IMR-90 (cell line): ENCODE measurements around the gene ZNF19. TPM values are rescaled to one million over a fixed set of nuclear protein-coding genes. Genes with fewer than 3 reads are reported as not detected.

ENCODE experiments used
- ATAC-seq: fragments of 200-7000 bp; cut with Tn5 transposase; 2 replicates; pipeline ENCODE4 v1.9.1; 2020; ENCODE audit warnings: low read depth, mild to moderate bottlenecking, moderate library complexity
- BruUV-seq: library from RNA; stranded (reverse); fragments of 400-500 nt; replicated peaks from 2 replicates; lab custom pipeline; 2021; lab: Mats Ljungman, UMichigan
- CTCF ChIA-PET: fragments of 300-600 bp; formaldehyde crosslinking; extraction: SDS; loops from one replicate; lab custom pipeline; 2021; ENCODE audit warnings: antibody characterized with exemption; lab: Yijun Ruan, JAX
- POLR2A ChIA-PET: fragments of 300-600 bp; sonication (Branson Sonifier 250); formaldehyde crosslinking; loops from one replicate; lab custom pipeline; 2022; ENCODE audit warnings: antibody characterized with exemption; ENCODE audit not compliant: unreplicated experiment; lab: Charles Lee
- DNase-seq: peaks from one replicate; pipeline ENCODE4 v3.0.0; 2013
- H2AFZ ChIP-seq: replicated peaks from 2 replicates; pipeline ENCODE3; 2013; ENCODE audit warnings: low read length, mild to moderate bottlenecking; ENCODE audit not compliant: poor library complexity
- H2AK5ac ChIP-seq: 2 replicates; pipeline ENCODE4 v1.6.1; 2013; ENCODE audit warnings: low read depth, low read length, inconsistent platforms
- H2AK9ac ChIP-seq: replicated peaks from 2 replicates; pipeline ENCODE3; 2013; ENCODE audit warnings: mild to moderate bottlenecking, low read depth, low read length, moderate library complexity; ENCODE audit not compliant: poor library complexity
- H2BK120ac ChIP-seq: 2 replicates; pipeline ENCODE4 v1.6.1; 2013; ENCODE audit warnings: low read depth, low read length, inconsistent platforms
- H2BK15ac ChIP-seq: 3 replicates; pipeline ENCODE4 v1.6.1; 2013; ENCODE audit warnings: low read depth, low read length, inconsistent platforms
- H2BK20ac ChIP-seq: 2 replicates; pipeline ENCODE4 v1.6.1; 2013; ENCODE audit warnings: low read depth, mild to moderate bottlenecking, inconsistent platforms, low read length, moderate library complexity
- H2BK5ac ChIP-seq: 2 replicates; pipeline ENCODE4 v1.6.1; 2013; ENCODE audit warnings: mild to moderate bottlenecking, low read depth, low read length, inconsistent platforms; ENCODE audit not compliant: poor library complexity, severe bottlenecking
- H3K14ac ChIP-seq: replicated peaks from 2 replicates; pipeline ENCODE4 v1.6.1; 2013; ENCODE audit warnings: low read depth, low read length, inconsistent platforms
- H3K18ac ChIP-seq: 2 replicates; pipeline ENCODE4 v1.6.1; 2013; ENCODE audit warnings: low read depth, low read length, control low read depth
- H3K23ac ChIP-seq: 2 replicates; pipeline ENCODE4 v1.6.1; 2013; ENCODE audit warnings: low read depth, low read length, inconsistent platforms
- H3K27ac ChIP-seq: 2 replicates; pipeline ENCODE4 v1.5.1; 2013; ENCODE audit warnings: mild to moderate bottlenecking, control low read depth, low read length; ENCODE audit not compliant: insufficient read depth
- H3K27me3 ChIP-seq: 2 replicates; pipeline ENCODE4 v1.6.1; 2013; ENCODE audit warnings: low read length; ENCODE audit not compliant: control insufficient read depth, insufficient read depth
- H3K36me3 ChIP-seq: 2 replicates; pipeline ENCODE4 v1.6.1; 2013; ENCODE audit warnings: low read length, mixed read lengths; ENCODE audit not compliant: control insufficient read depth, insufficient read depth
- H3K4ac ChIP-seq: 2 replicates; pipeline ENCODE4 v1.6.1; 2013; ENCODE audit warnings: low read depth, low read length, inconsistent platforms
- H3K4me1 ChIP-seq: 2 replicates; pipeline ENCODE4 v1.6.1; 2013; ENCODE audit warnings: low read length, mixed read lengths; ENCODE audit not compliant: control insufficient read depth, insufficient read depth
- H3K4me2 ChIP-seq: 2 replicates; pipeline ENCODE4 v1.6.1; 2013; ENCODE audit warnings: low read depth, mild to moderate bottlenecking, control low read depth, low read length, moderate library complexity
- H3K4me3 ChIP-seq: 2 replicates; pipeline ENCODE4 v1.5.1; 2013; ENCODE audit warnings: low read depth, mild to moderate bottlenecking, control low read depth, low read length, moderate library complexity; ENCODE audit not compliant: insufficient read depth
- H3K56ac ChIP-seq: 2 replicates; pipeline ENCODE4 v1.6.1; 2013; ENCODE audit warnings: low read length, inconsistent platforms; ENCODE audit not compliant: insufficient read depth; ENCODE audit errors: extremely low read depth
- H3K79me1 ChIP-seq, 2 experiments: 2 replicates each; pipeline ENCODE4 v1.6.1; 2013; ENCODE audit warnings: low read length in 2 of 2, inconsistent platforms in 1 of 2, low read depth in 1 of 2
- H3K9ac ChIP-seq: 2 replicates; pipeline ENCODE4 v1.6.1; 2013; ENCODE audit warnings: low read depth, low read length, control low read depth
- H3K9me1 ChIP-seq: 2 replicates; pipeline ENCODE4 v1.6.1; 2013; ENCODE audit warnings: low read length, inconsistent platforms; ENCODE audit not compliant: insufficient read depth
- H3K9me3 ChIP-seq: 2 replicates; pipeline ENCODE4 v1.6.1; 2013; ENCODE audit warnings: low read length; ENCODE audit not compliant: control insufficient read depth, insufficient read depth
- H4K20me1 ChIP-seq: 2 replicates; pipeline ENCODE4 v1.6.1; 2013; ENCODE audit warnings: low read length, inconsistent platforms; ENCODE audit not compliant: insufficient read depth
- H4K5ac ChIP-seq: 2 replicates; pipeline ENCODE4 v1.6.1; 2013; ENCODE audit warnings: mild to moderate bottlenecking, low read depth, low read length, control low read depth
- H4K8ac ChIP-seq, 2 experiments: 2 replicates each; pipeline ENCODE4 v1.6.1; 2013; ENCODE audit warnings: low read depth in 2 of 2, low read length in 2 of 2, control low read depth in 1 of 2, inconsistent platforms in 1 of 2
- H4K91ac ChIP-seq: 2 replicates; pipeline ENCODE4 v1.6.1; 2013; ENCODE audit warnings: low read depth, low read length, inconsistent platforms; ENCODE audit not compliant: insufficient read depth
- BHLHE40 ChIP-seq: fragments of 150-350 bp; IDR thresholded peaks from 2 replicates; pipeline ENCODE4 v1.6.1; 2016; ENCODE audit warnings: mild to moderate bottlenecking, low read depth, low read length
- CEBPB ChIP-seq: IDR thresholded peaks from 2 replicates; pipeline ENCODE4 v1.6.1; 2012; ENCODE audit warnings: low read depth, low read length, improper control_type of control experiment
- CHD1 ChIP-seq: IDR thresholded peaks from 2 replicates; pipeline ENCODE4 v1.6.1; 2012; ENCODE audit warnings: low read depth, low read length, improper control_type of control experiment
- FOS ChIP-seq: fragments of 150-350 bp; IDR thresholded peaks from 2 replicates; pipeline ENCODE4 v1.6.1; 2016; ENCODE audit warnings: low read depth, low read length
- MAFK ChIP-seq: IDR thresholded peaks from 2 replicates; pipeline ENCODE4 v1.6.1; 2012; ENCODE audit warnings: low read depth, low read length, improper control_type of control experiment
- MAZ ChIP-seq: IDR thresholded peaks from 2 replicates; pipeline ENCODE4 v1.6.1; 2012; ENCODE audit warnings: low read depth, mild to moderate bottlenecking, low read length, improper control_type of control experiment, moderate library complexity, borderline replicate concordance
- MXI1 ChIP-seq: IDR thresholded peaks from 2 replicates; pipeline ENCODE4 v1.6.1; 2012; ENCODE audit warnings: low read depth, mild to moderate bottlenecking, low read length, moderate library complexity, borderline replicate concordance
- NFE2L2 ChIP-seq: fragments of 150-350 bp; IDR thresholded peaks from 2 replicates; pipeline ENCODE4 v1.6.1; 2016; ENCODE audit warnings: low read depth, mild to moderate bottlenecking, low read length
- POLR2A ChIP-seq: IDR thresholded peaks from 2 replicates; pipeline ENCODE4 v1.6.1; 2012; ENCODE audit warnings: mild to moderate bottlenecking, low read depth, low read length
- RAD21 ChIP-seq: IDR thresholded peaks from 2 replicates; pipeline ENCODE4 v1.6.1; 2012; ENCODE audit warnings: low read length, improper control_type of control experiment
- RCOR1 ChIP-seq: IDR thresholded peaks from 2 replicates; pipeline ENCODE4 v1.6.1; 2012; ENCODE audit warnings: mild to moderate bottlenecking, low read length, improper control_type of control experiment; ENCODE audit not compliant: insufficient replicate concordance
- RFX5 ChIP-seq: IDR thresholded peaks from 2 replicates; pipeline ENCODE4 v1.8.0; 2012; ENCODE audit warnings: low read depth, mild to moderate bottlenecking, low read length, moderate library complexity
- SMC3 ChIP-seq: fragments of 150-350 bp; IDR thresholded peaks from 2 replicates; pipeline ENCODE4 v1.6.1; 2016; ENCODE audit warnings: low read depth, mild to moderate bottlenecking, antibody characterized with exemption, low read length, moderate library complexity
- dilution Hi-C: fragments of 300-500 bp; cut with HindIII; formaldehyde crosslinking; loops from one replicate; pipeline ENCODE4 v1.14.3; 2018; ENCODE audit warnings: low sequenced_read_pairs; ENCODE audit not compliant: unreplicated experiment
- in situ Hi-C: fragments of 300-500 bp; cut with MboI; formaldehyde crosslinking; loops from 3 replicates; pipeline ENCODE4 v1.14.3; 2019; ENCODE audit warnings: low sequenced_read_pairs, inconsistent platforms, mixed read lengths
- intact Hi-C: fragments of 100-400 bp; cut with micrococcal nuclease; formaldehyde crosslinking; loops from 2 replicates; pipeline ENCODE4 v1.10.0; 2022
- polyA plus RNA-seq, 3 experiments: library from polyadenylated mRNA; depleted of rRNA; stranded (reverse); fragments of >200 nt; gene quantifications; 2 replicates each; pipeline ENCODE4 v1.2.3, GENCODE V29; 2012; ENCODE audit warnings: low replicate concordance in 1 of 3
- total RNA-seq: library from RNA; depleted of rRNA; stranded (reverse); fragments of >200 nt; gene quantifications from 2 replicates; pipeline ENCODE4 v1.2.3, GENCODE V29; 2012
- TF ChIP-seq, protein P1 (sequence below): conservative IDR thresholded peaks from 2 replicates; pipeline ENCODE4 v1.5.1; 2012; ENCODE audit warnings: mild to moderate bottlenecking, low read depth, low read length, improper control_type of control experiment
- TF ChIP-seq, protein P2 (sequence below): fragments of 150-350 bp; IDR thresholded peaks from 2 replicates; pipeline ENCODE4 v1.6.1; 2016; ENCODE audit warnings: low read depth, mild to moderate bottlenecking, low read length, moderate library complexity, borderline replicate concordance
- TF ChIP-seq, protein P3 (sequence below): fragments of 150-350 bp; IDR thresholded peaks from 2 replicates; pipeline ENCODE4 v1.6.1; 2017; ENCODE audit warnings: mild to moderate bottlenecking, antibody characterized with exemption, low read length, low read depth

The ZNF19 gene
- total and polyA plus RNA-seq, 2 of the 4 experiments (the other 2 are of a cell fraction) = 0.89 to 2.9 TPM

DNA sequence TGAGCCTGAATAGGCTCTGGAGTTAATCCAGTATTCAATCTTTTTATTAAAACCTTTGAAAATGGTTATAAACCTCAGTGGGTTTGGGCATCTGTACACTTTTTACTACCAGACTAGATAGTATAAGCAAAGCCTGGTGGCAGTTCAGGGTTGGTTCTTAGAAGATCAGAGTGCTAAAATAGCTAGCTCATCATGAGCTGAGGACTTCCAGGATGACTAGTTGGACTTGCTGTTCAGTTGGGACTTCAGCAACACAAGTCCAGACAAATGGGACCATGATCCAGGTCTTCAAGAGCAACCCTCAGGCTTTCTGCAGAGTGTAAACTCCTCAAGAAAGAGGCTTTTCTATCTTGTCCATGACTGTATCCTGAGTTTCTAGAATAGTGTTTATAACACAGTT lies 1.2 kb upstream of the ZNF19 start:
- H3K18ac ChIP-seq = no peak overlapping the region
- in situ Hi-C loops (loop anchor here (25.0 kb wide), 1 partner anchor 703 kb away; no protein-coding TSS in a partner anchor), intact Hi-C loops (loop anchor here (10.0 kb wide), 1 partner anchor 124 kb away; no protein-coding TSS in a partner anchor), dilution Hi-C loops (no loop called here)
- TF ChIP-seq, protein P1, sequence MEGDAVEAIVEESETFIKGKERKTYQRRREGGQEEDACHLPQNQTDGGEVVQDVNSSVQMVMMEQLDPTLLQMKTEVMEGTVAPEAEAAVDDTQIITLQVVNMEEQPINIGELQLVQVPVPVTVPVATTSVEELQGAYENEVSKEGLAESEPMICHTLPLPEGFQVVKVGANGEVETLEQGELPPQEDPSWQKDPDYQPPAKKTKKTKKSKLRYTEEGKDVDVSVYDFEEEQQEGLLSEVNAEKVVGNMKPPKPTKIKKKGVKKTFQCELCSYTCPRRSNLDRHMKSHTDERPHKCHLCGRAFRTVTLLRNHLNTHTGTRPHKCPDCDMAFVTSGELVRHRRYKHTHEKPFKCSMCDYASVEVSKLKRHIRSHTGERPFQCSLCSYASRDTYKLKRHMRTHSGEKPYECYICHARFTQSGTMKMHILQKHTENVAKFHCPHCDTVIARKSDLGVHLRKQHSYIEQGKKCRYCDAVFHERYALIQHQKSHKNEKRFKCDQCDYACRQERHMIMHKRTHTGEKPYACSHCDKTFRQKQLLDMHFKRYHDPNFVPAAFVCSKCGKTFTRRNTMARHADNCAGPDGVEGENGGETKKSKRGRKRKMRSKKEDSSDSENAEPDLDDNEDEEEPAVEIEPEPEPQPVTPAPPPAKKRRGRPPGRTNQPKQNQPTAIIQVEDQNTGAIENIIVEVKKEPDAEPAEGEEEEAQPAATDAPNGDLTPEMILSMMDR = no peak
- TF ChIP-seq, protein P2, sequence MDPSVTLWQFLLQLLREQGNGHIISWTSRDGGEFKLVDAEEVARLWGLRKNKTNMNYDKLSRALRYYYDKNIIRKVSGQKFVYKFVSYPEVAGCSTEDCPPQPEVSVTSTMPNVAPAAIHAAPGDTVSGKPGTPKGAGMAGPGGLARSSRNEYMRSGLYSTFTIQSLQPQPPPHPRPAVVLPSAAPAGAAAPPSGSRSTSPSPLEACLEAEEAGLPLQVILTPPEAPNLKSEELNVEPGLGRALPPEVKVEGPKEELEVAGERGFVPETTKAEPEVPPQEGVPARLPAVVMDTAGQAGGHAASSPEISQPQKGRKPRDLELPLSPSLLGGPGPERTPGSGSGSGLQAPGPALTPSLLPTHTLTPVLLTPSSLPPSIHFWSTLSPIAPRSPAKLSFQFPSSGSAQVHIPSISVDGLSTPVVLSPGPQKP = no peak
- TF ChIP-seq RFX5 (no peak), FOS (no peak), SMC3 (no peak), CEBPB (no peak), POLR2A (no peak), MXI1 (no peak), RAD21 (no peak), NFE2L2 (no peak), RCOR1 (no peak), BHLHE40 (no peak), CHD1 (no peak), MAFK (no peak), MAZ (no peak)
- TF ChIP-seq, protein P3, sequence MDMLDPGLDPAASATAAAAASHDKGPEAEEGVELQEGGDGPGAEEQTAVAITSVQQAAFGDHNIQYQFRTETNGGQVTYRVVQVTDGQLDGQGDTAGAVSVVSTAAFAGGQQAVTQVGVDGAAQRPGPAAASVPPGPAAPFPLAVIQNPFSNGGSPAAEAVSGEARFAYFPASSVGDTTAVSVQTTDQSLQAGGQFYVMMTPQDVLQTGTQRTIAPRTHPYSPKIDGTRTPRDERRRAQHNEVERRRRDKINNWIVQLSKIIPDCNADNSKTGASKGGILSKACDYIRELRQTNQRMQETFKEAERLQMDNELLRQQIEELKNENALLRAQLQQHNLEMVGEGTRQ = no peak
- no peak overlapping the region for H3K4me3 ChIP-seq
- no peaks in the 10 kb centered on the region for H3K36me3 ChIP-seq
- H2BK5ac ChIP-seq = no peak overlapping the region
- peaks cover 4% of the 10 kb centered on the region for H3K27me3 ChIP-seq
- H4K20me1 ChIP-seq = no peaks in the 10 kb centered on the region
- H3K79me1 ChIP-seq = no peaks in the 10 kb centered on the region
- ChIA-PET POLR2A (no interaction called here), CTCF (interaction anchor here (1.3 kb wide), 1 partner anchor 10 kb away, joined by 6 read pairs; no protein-coding TSS in a partner anchor)
- ATAC-seq (no peak), DNase-seq (no peak)
- H3K14ac ChIP-seq = no peak overlapping the region
- no peak overlapping the region for H4K5ac ChIP-seq
- H3K9me3 ChIP-seq = no peaks in the 10 kb centered on the region
- no peak overlapping the region for H2AK9ac ChIP-seq
- H4K8ac ChIP-seq = no peak overlapping the region
- no peak overlapping the region for H3K9ac ChIP-seq
- no peak overlapping the region for H3K23ac ChIP-seq
- H3K56ac ChIP-seq = no peak overlapping the region
- H3K4ac ChIP-seq = no peak overlapping the region
- no peak overlapping the region for H2AFZ ChIP-seq
- no peak overlapping the region for H2BK120ac ChIP-seq
- H2AK5ac ChIP-seq = no peak overlapping the region
- no peak overlapping the region for H2BK20ac ChIP-seq
- no peak overlapping the region for H3K4me2 ChIP-seq
- no peak overlapping the region for H3K27ac ChIP-seq
- H3K9me1 ChIP-seq = no peaks in the 10 kb centered on the region
- no peak overlapping the region for H2BK15ac ChIP-seq
- no peak overlapping the region for H4K91ac ChIP-seq
- no TSS peak for BruUV-seq
- H3K4me1 ChIP-seq = no peaks in the 10 kb centered on the region
